Measurements from ENCODE around the gene CERS6. TPM values are rescaled to one million over a fixed set of nuclear protein-coding genes. Genes with fewer than 3 reads are reported as not detected.

Gene CERS6
- polyA plus RNA-seq, 1 donor from 2014 or later, result 59.3 TPM

DNA sequence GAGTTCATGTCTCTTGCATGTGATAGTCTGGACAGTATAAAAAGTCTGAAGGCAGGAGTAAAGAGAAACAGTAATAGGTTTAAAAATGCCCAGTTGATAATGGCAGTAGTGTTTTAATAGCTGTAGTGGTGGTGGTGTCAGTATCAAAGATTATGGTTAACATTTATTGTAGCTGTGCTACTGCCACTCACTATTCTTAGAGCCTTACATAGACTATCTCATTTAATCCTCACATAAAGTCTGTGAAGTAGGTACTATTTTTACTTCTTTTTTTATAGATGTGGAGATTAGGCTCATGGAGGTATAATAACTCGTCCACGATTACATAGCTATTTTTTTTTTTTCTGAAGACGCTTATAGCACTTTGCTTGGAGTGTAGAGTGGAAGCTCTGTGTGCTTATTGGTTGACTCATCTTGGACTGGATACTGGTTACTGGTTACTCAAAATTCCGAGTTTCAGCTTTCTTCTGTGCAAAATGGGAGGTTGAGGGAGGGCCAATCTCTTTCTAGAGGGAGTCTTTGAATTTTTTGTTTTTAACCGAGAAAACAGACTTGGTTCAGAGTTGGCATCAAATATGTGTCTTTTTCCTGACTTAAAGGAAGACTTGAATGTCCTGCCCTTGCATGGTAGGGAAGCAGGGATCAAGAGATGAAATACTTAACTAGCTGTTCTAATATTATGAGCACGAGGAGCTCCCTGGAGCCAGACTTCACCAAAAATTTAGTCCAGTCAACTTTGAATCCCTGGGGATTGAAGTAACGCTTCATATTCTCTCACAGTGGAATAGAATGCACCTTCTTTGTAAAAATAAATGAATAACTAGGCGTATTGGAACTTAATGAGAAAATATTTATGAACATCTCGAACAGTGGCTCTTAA, 27.1 kb downstream of the CERS6 start:
- Histone ChIP-seq H3K27ac (ENCODE audit: low read length) (no peak overlapping the region), H4K20me1 (ENCODE audit: insufficient read depth) (no peaks in the 10 kb centered on the region)

DNA sequence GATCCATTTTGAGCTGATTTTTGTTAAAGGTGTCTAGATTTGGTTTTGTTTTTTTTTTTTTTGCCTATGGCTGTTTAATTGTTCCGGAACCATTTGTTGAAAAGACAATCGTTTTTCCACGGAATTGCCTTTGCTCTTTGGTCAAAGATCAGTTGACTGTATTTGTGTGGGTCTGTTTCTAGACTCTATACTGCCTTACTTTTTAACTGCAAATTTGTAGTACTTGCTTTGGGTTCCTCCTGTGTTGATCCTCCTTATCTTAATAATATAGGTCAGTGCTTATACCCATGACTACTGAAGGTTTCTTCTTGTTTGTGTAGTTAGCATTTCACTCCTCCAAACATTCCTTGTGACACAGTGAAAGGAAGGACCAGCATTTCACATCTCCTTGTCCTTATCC, 30.4 kb downstream of the CERS6 start:
- H3F3A ChIP-seq (ENCODE audit: insufficient read depth, low read length, poor library complexity, severe bottlenecking), result peaks cover 3% of the 10 kb centered on the region
- H3K27ac ChIP-seq (ENCODE audit: low read length), result no peak overlapping the region
- no peak overlapping the region for H2AFZ ChIP-seq (ENCODE audit: low read depth, low read length)
- no peaks in the 10 kb centered on the region for H4K20me1 ChIP-seq (ENCODE audit: insufficient read depth)
- H3K9me2 ChIP-seq (ENCODE audit: insufficient read depth, low read length), result no peaks in the 10 kb centered on the region
- no peak overlapping the region for H3K9ac ChIP-seq (ENCODE audit: low read length)
- no peak for TF ChIP-seq EP300 (conservative IDR thresholded peaks at IDR 0.05; ENCODE audit: poor library complexity, severe bottlenecking)
- TF ChIP-seq, protein P1, sequence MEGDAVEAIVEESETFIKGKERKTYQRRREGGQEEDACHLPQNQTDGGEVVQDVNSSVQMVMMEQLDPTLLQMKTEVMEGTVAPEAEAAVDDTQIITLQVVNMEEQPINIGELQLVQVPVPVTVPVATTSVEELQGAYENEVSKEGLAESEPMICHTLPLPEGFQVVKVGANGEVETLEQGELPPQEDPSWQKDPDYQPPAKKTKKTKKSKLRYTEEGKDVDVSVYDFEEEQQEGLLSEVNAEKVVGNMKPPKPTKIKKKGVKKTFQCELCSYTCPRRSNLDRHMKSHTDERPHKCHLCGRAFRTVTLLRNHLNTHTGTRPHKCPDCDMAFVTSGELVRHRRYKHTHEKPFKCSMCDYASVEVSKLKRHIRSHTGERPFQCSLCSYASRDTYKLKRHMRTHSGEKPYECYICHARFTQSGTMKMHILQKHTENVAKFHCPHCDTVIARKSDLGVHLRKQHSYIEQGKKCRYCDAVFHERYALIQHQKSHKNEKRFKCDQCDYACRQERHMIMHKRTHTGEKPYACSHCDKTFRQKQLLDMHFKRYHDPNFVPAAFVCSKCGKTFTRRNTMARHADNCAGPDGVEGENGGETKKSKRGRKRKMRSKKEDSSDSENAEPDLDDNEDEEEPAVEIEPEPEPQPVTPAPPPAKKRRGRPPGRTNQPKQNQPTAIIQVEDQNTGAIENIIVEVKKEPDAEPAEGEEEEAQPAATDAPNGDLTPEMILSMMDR (IDR thresholded peaks at IDR 0.05; ENCODE audit: poor library complexity, severe bottlenecking), result no peak
- no peaks in the 10 kb centered on the region for H3K27me3 ChIP-seq (ENCODE audit: insufficient read depth, low read depth, low read length)
- H3K4me3 ChIP-seq (ENCODE audit: low read length), result no peak overlapping the region
- no peaks in the 10 kb centered on the region for H3K36me3 ChIP-seq (ENCODE audit: insufficient read depth, low read length)
- H3K4me2 ChIP-seq (ENCODE audit: low read length), result no peak overlapping the region
- no peaks in the 10 kb centered on the region for H3K9me3 ChIP-seq (ENCODE audit: low read length)
- peaks cover 76% of the 10 kb centered on the region for H3K79me2 ChIP-seq (replicated peaks; ENCODE audit: insufficient read depth, low read length)

More for the DNA sequence above, 27.1 kb downstream of the CERS6 start:
- H3F3A ChIP-seq (ENCODE audit: insufficient read depth, low read length, poor library complexity, severe bottlenecking), result peaks cover 3% of the 10 kb centered on the region
- H3K9me3 ChIP-seq (ENCODE audit: low read length), result no peaks in the 10 kb centered on the region
- H3K79me2 ChIP-seq (replicated peaks; ENCODE audit: insufficient read depth, low read length), result peaks cover 80% of the 10 kb centered on the region
- H2AFZ ChIP-seq (ENCODE audit: low read depth, low read length), result no peak overlapping the region
- TF ChIP-seq EZH2 (IDR thresholded peaks at IDR 0.05; ENCODE audit: borderline replicate concordance, insufficient read depth, low read length, poor library complexity, severe bottlenecking), result no peak
- TF ChIP-seq, protein P1 (IDR thresholded peaks at IDR 0.05; ENCODE audit: poor library complexity, severe bottlenecking), result no peak
- no peak for TF ChIP-seq SMC3 (conservative IDR thresholded peaks at IDR 0.05; ENCODE audit: poor library complexity)
- TF ChIP-seq RAD21 (conservative IDR thresholded peaks at IDR 0.05), result no peak
- no peak for TF ChIP-seq MXI1 (conservative IDR thresholded peaks at IDR 0.05; ENCODE audit: poor library complexity, severe bottlenecking)
- TF ChIP-seq, protein P2, sequence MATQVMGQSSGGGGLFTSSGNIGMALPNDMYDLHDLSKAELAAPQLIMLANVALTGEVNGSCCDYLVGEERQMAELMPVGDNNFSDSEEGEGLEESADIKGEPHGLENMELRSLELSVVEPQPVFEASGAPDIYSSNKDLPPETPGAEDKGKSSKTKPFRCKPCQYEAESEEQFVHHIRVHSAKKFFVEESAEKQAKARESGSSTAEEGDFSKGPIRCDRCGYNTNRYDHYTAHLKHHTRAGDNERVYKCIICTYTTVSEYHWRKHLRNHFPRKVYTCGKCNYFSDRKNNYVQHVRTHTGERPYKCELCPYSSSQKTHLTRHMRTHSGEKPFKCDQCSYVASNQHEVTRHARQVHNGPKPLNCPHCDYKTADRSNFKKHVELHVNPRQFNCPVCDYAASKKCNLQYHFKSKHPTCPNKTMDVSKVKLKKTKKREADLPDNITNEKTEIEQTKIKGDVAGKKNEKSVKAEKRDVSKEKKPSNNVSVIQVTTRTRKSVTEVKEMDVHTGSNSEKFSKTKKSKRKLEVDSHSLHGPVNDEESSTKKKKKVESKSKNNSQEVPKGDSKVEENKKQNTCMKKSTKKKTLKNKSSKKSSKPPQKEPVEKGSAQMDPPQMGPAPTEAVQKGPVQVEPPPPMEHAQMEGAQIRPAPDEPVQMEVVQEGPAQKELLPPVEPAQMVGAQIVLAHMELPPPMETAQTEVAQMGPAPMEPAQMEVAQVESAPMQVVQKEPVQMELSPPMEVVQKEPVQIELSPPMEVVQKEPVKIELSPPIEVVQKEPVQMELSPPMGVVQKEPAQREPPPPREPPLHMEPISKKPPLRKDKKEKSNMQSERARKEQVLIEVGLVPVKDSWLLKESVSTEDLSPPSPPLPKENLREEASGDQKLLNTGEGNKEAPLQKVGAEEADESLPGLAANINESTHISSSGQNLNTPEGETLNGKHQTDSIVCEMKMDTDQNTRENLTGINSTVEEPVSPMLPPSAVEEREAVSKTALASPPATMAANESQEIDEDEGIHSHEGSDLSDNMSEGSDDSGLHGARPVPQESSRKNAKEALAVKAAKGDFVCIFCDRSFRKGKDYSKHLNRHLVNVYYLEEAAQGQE (IDR thresholded peaks at IDR 0.05; ENCODE audit: borderline replicate concordance), result no peak
- TF ChIP-seq TAF1 (IDR thresholded peaks at IDR 0.05; ENCODE audit: low read depth), result no peak
- TF ChIP-seq POLR2AphosphoS5 (IDR thresholded peaks at IDR 0.05), result no peak
- no peak for TF ChIP-seq EP300 (conservative IDR thresholded peaks at IDR 0.05; ENCODE audit: poor library complexity, severe bottlenecking)
- no peak overlapping the region for H3K9ac ChIP-seq (ENCODE audit: low read length)
- no peaks in the 10 kb centered on the region for H3K27me3 ChIP-seq (ENCODE audit: insufficient read depth, low read depth, low read length)
- no peak overlapping the region for H3K4me3 ChIP-seq (ENCODE audit: low read length)
- no peak overlapping the region for H3K4me2 ChIP-seq (ENCODE audit: low read length)
- H3K9me2 ChIP-seq (ENCODE audit: insufficient read depth, low read length), result no peaks in the 10 kb centered on the region
- H3K36me3 ChIP-seq (ENCODE audit: insufficient read depth, low read length), result no peaks in the 10 kb centered on the region
